H1 (cell line): ENCODE measurements around the gene UNK. TPM values are rescaled to one million over a fixed set of nuclear protein-coding genes. Genes with fewer than 3 reads are reported as not detected.

Experiments
- CTCF ChIA-PET: fragments of 300-600 bp; sonication (Branson Sonifier 250); formaldehyde crosslinking; loops from one replicate; lab custom pipeline; 2021; ENCODE audit not compliant: partially characterized antibody; lab: Charles Lee
- POLR2A ChIA-PET: fragments of 300-600 bp; sonication (Branson Sonifier 250); formaldehyde crosslinking; loops from one replicate; lab custom pipeline; 2021; ENCODE audit warnings: inconsistent platforms; ENCODE audit not compliant: partially characterized antibody; lab: Charles Lee
- DNase-seq, 2 experiments: peaks; one replicate each; pipeline versions ENCODE4 v3.0.0 to v3.0.0-alpha.2; 2010 to 2022; ENCODE audit warnings: low spot score in 2 of 2, low read depth in 1 of 2, mixed read lengths in 1 of 2
- FAIRE-seq: peaks from 2 replicates; lab custom pipeline; 2011; peaks lifted over from hg19 to GRCh38; lab: Jason Lieb, UNC
- H2AFZ ChIP-seq: 2 replicates; pipeline ENCODE4 v1.8.1; 2012; ENCODE audit warnings: low read length, inconsistent platforms
- H2AK5ac ChIP-seq: 2 replicates; pipeline ENCODE4 v1.6.1; 2013; ENCODE audit warnings: low read depth, low read length
- H2BK120ac ChIP-seq: replicated peaks from 2 replicates; pipeline ENCODE3; 2013; ENCODE audit warnings: low read depth, low read length, inconsistent platforms
- H2BK12ac ChIP-seq: 2 replicates; pipeline ENCODE4 v1.6.1; 2013; ENCODE audit warnings: low read depth, low read length
- H2BK15ac ChIP-seq: 2 replicates; pipeline ENCODE4 v1.6.1; 2013; ENCODE audit warnings: low read length
- H2BK20ac ChIP-seq: 2 replicates; pipeline ENCODE4 v1.6.1; 2013; ENCODE audit warnings: low read length
- H2BK5ac ChIP-seq: 2 replicates; pipeline ENCODE4 v1.6.1; 2013; ENCODE audit warnings: low read depth, low read length
- H3K14ac ChIP-seq: 2 replicates; pipeline ENCODE4 v1.6.1; 2013; ENCODE audit warnings: inconsistent platforms; ENCODE audit not compliant: insufficient read length
- H3K18ac ChIP-seq: 2 replicates; pipeline ENCODE4 v1.6.1; 2013; ENCODE audit warnings: low read length; ENCODE audit errors: extremely low read depth
- H3K23ac ChIP-seq: 2 replicates; pipeline ENCODE4 v1.6.1; 2013; ENCODE audit warnings: inconsistent platforms; ENCODE audit not compliant: insufficient read length
- H3K23me2 ChIP-seq: 2 replicates; pipeline ENCODE4 v1.6.1; 2013; ENCODE audit warnings: low read depth, low read length
- H3K27ac ChIP-seq: 2 replicates; pipeline ENCODE4 v1.6.1; 2011; ENCODE audit warnings: low read depth, low read length, inconsistent platforms
- H3K27me3 ChIP-seq, 4 experiments: replicated peaks in 1 of 4; 1 replicate in 1 of 4; 2 replicates in 3 of 4; pipeline versions ENCODE4 v1.6.1 to v1.8.1; 2011 to 2013; ENCODE audit warnings: low read length in 3 of 4, mild to moderate bottlenecking in 3 of 4, inconsistent platforms in 2 of 4, mixed read lengths in 2 of 4, moderate library complexity in 1 of 4; ENCODE audit not compliant: control insufficient read depth in 3 of 4, insufficient read depth in 3 of 4; ENCODE audit errors: extremely low read depth in 1 of 4
- H3K36me3 ChIP-seq, 4 experiments: 2 replicates each; pipeline versions ENCODE4 v1.6.1 to v1.8.1; 2011 to 2013; ENCODE audit warnings: mild to moderate bottlenecking in 4 of 4, low read length in 3 of 4, moderate library complexity in 2 of 4, control low read depth in 1 of 4, inconsistent platforms in 1 of 4; ENCODE audit not compliant: insufficient read depth in 4 of 4, control insufficient read depth in 2 of 4
- H3K4ac ChIP-seq: replicated peaks from 2 replicates; pipeline ENCODE3; 2013; ENCODE audit warnings: low read length, low read depth, mixed read lengths, inconsistent platforms; ENCODE audit not compliant: insufficient read length
- H3K4me1 ChIP-seq, 4 experiments: replicated peaks in 1 of 4; 1 replicate in 1 of 4; 2 replicates in 3 of 4; pipeline versions ENCODE4 v1.6.1 to v1.8.1; 2011 to 2013; ENCODE audit warnings: low read length in 3 of 4, inconsistent platforms in 2 of 4, mixed read lengths in 1 of 4; ENCODE audit not compliant: insufficient read depth in 4 of 4, control insufficient read depth in 3 of 4
- H3K4me2 ChIP-seq, 2 experiments: 2 replicates each; pipeline versions ENCODE4 v1.6.1 to v1.8.1; 2011 to 2013; ENCODE audit warnings: low read depth in 2 of 2, low read length in 2 of 2, control low read depth in 1 of 2, inconsistent platforms in 1 of 2, mild to moderate bottlenecking in 1 of 2; ENCODE audit not compliant: insufficient read depth in 1 of 2
- H3K4me3 ChIP-seq, 4 experiments: fragments of 200-600, 300-600 bp in 1 of 4; sonication (generic), shearing (Covaris generic), sonication (Bioruptor Twin) in 1 of 4; 2 replicates each; pipeline versions ENCODE4 v1.5.1 to v1.8.1; 2011 to 2016; ENCODE audit warnings: low read length in 4 of 4, low read depth in 3 of 4, control low read depth in 2 of 4, inconsistent platforms in 2 of 4, mild to moderate bottlenecking in 2 of 4, mixed read lengths in 1 of 4, moderate library complexity in 1 of 4; ENCODE audit not compliant: insufficient read depth in 2 of 4; ENCODE audit errors: extremely low read depth in 1 of 4
- H3K56ac ChIP-seq: replicated peaks from 2 replicates; pipeline ENCODE3; 2013; ENCODE audit warnings: low read depth, mild to moderate bottlenecking, mixed read lengths, low read length, inconsistent platforms; ENCODE audit not compliant: insufficient read length
- H3K79me1 ChIP-seq: 2 replicates; pipeline ENCODE4 v1.6.1; 2013; ENCODE audit warnings: low read depth, low read length, control low read depth
- H3K79me2 ChIP-seq, 2 experiments: 2 replicates each; pipeline versions ENCODE4 v1.6.1 to v1.8.1; 2012 to 2013; ENCODE audit warnings: low read length in 2 of 2, mild to moderate bottlenecking in 2 of 2, inconsistent platforms in 1 of 2; ENCODE audit not compliant: insufficient read depth in 2 of 2, control insufficient read depth in 1 of 2
- H3K9ac ChIP-seq, 4 experiments: replicated peaks in 1 of 4; 1 replicate in 1 of 4; 2 replicates in 3 of 4; pipeline versions ENCODE4 v1.6.1 to v1.8.1; 2011 to 2013; ENCODE audit warnings: low read depth in 3 of 4, low read length in 3 of 4, control low read depth in 2 of 4, mild to moderate bottlenecking in 2 of 4, moderate library complexity in 2 of 4, inconsistent platforms in 1 of 4; ENCODE audit errors: extremely low read depth in 1 of 4
- H3K9me3 ChIP-seq, 2 experiments: 2 replicates each; pipeline versions ENCODE4 v1.6.1 to v1.8.1; 2012 to 2013; ENCODE audit warnings: mild to moderate bottlenecking in 2 of 2, moderate library complexity in 2 of 2, control low read depth in 1 of 2, inconsistent platforms in 1 of 2, low read depth in 1 of 2, low read length in 1 of 2, mixed read lengths in 1 of 2; ENCODE audit not compliant: insufficient read depth in 2 of 2
- H4K20me1 ChIP-seq, 2 experiments: replicated peaks in 1 of 2; 2 replicates each; pipeline versions ENCODE3 to v1.8.1; 2011 to 2013; ENCODE audit warnings: inconsistent platforms in 2 of 2, low read length in 2 of 2, mild to moderate bottlenecking in 1 of 2; ENCODE audit not compliant: insufficient read depth in 2 of 2, control insufficient read depth in 1 of 2
- H4K5ac ChIP-seq: 2 replicates; pipeline ENCODE4 v1.6.1; 2013; ENCODE audit warnings: low read length, low read depth, mixed read lengths, inconsistent platforms; ENCODE audit not compliant: insufficient read length
- H4K8ac ChIP-seq: 2 replicates; pipeline ENCODE4 v1.8.0; 2013; ENCODE audit warnings: mild to moderate bottlenecking, moderate library complexity, low read length, inconsistent platforms; ENCODE audit not compliant: insufficient read depth; ENCODE audit errors: extremely low read depth
- H4K91ac ChIP-seq: replicated peaks from 2 replicates; pipeline ENCODE3; 2013; ENCODE audit warnings: low read length, mixed read lengths, inconsistent platforms; ENCODE audit not compliant: insufficient read length
- ASH2L ChIP-seq: fragments of 200-600, 300-600 bp; sonication (generic); IDR thresholded peaks from one replicate; pipeline ENCODE4 v1.7.1; 2017; ENCODE audit warnings: low read length
- CHD1 ChIP-seq: IDR thresholded peaks from 2 replicates; pipeline ENCODE4 v1.6.1; 2012; ENCODE audit warnings: low read depth, low read length, improper control_type of control experiment
- CHD2 ChIP-seq: IDR thresholded peaks from 2 replicates; pipeline ENCODE4 v1.6.1; 2012; ENCODE audit warnings: low read length, improper control_type of control experiment
- FOSL1 ChIP-seq: IDR thresholded peaks from 2 replicates; pipeline ENCODE4 v1.6.1; 2011; ENCODE audit warnings: mild to moderate bottlenecking, low read depth, low read length, moderate library complexity; ENCODE audit not compliant: insufficient read depth
- KDM5A ChIP-seq: fragments of 200-600 bp; IDR thresholded peaks from 2 replicates; pipeline ENCODE4 v1.7.1; 2012; ENCODE audit warnings: mild to moderate bottlenecking, low read length, inconsistent platforms, mixed read lengths
- POLR2A ChIP-seq, 2 experiments: IDR thresholded peaks; 1 replicate in 1 of 2; 2 replicates in 1 of 2; pipeline ENCODE4 v1.6.1; 2011; ENCODE audit warnings: low read depth in 2 of 2, low read length in 2 of 2, mild to moderate bottlenecking in 2 of 2; ENCODE audit errors: control extremely low read depth in 1 of 2
- POLR2AphosphoS5 ChIP-seq: IDR thresholded peaks from 2 replicates; pipeline ENCODE4 v1.6.1; 2011; ENCODE audit warnings: low read depth, low read length
- RXRA ChIP-seq: IDR thresholded peaks from 2 replicates; pipeline ENCODE4 v1.6.1; 2011; ENCODE audit warnings: low read depth, mild to moderate bottlenecking, low read length, moderate library complexity; ENCODE audit not compliant: insufficient read depth
- SIN3A ChIP-seq, 2 experiments: IDR thresholded peaks in 1 of 2; conservative IDR thresholded peaks in 1 of 2; 2 replicates each; pipeline ENCODE4 v1.6.1; 2011 to 2012; ENCODE audit warnings: low read length in 2 of 2, improper control_type of control experiment in 1 of 2, low read depth in 1 of 2, mild to moderate bottlenecking in 1 of 2
- TAF1 ChIP-seq: IDR thresholded peaks from 2 replicates; pipeline ENCODE4 v1.6.1; 2011; ENCODE audit warnings: mild to moderate bottlenecking, low read depth, low read length
- TAF7 ChIP-seq: optimal IDR thresholded peaks from 2 replicates; pipeline ENCODE3; 2011; ENCODE audit warnings: low read depth, mild to moderate bottlenecking, inconsistent platforms, low read length, moderate library complexity, borderline replicate concordance
- TCF12 ChIP-seq: IDR thresholded peaks from 2 replicates; pipeline ENCODE4 v1.6.1; 2011; ENCODE audit warnings: low read depth, mild to moderate bottlenecking, low read length
- WGBS, 2 experiments: shearing (Covaris generic) in 1 of 2; methylation state at CpG; one replicate each; pipeline versions ENCODE4 v1.1.6 to v1.1.7; 2013 to 2015; ENCODE audit warnings: low lambda C conversion rate in 2 of 2, mixed read lengths in 2 of 2, inconsistent platforms in 1 of 2, low coverage in 1 of 2, missing lambda C conversion rate in 1 of 2; ENCODE audit not compliant: insufficient replicate concordance in 2 of 2, insufficient coverage in 1 of 2, insufficient read length in 1 of 2; ENCODE audit errors: extremely low coverage in 1 of 2, missing lambda C conversion rate in 1 of 2; 5-methylcytosine and 5-hydroxymethylcytosine counted together
- polyA plus RNA-seq, 7 experiments: library from polyadenylated mRNA; depleted of rRNA in 3 of 7; stranded (reverse) in 5 of 7; unstranded in 2 of 7; fragments of >200 nt in 5 of 7; fragments of 200-250 nt in 2 of 7; gene quantifications; 1 replicate in 5 of 7; 2 replicates in 1 of 7; 4 replicates in 1 of 7; pipeline versions ENCODE4 v1.2.1 to v1.2.3, GENCODE V29; 2011 to 2013; ENCODE audit warnings: missing spikeins in 2 of 7, mixed read lengths in 2 of 7
- total RNA-seq: library from RNA; stranded (reverse); fragmentation: NEBNext Ultra II Directional; extraction: Animal tissue kit (Norgen Biotek cat#: 25700); gene quantifications from 2 replicates; pipeline ENCODE4 v1.2.1, GENCODE V29; 2021
- TF ChIP-seq, protein P1 (sequence below): IDR thresholded peaks from 2 replicates; pipeline ENCODE4 v1.6.1; 2012; ENCODE audit warnings: inconsistent platforms

Gene UNK
- total and polyA plus RNA-seq, 2 of the 8 experiments (the other 6 are each of a cell fraction or from before 2014, with no cell fraction given): 24.2 to 33.3 TPM

DNA sequence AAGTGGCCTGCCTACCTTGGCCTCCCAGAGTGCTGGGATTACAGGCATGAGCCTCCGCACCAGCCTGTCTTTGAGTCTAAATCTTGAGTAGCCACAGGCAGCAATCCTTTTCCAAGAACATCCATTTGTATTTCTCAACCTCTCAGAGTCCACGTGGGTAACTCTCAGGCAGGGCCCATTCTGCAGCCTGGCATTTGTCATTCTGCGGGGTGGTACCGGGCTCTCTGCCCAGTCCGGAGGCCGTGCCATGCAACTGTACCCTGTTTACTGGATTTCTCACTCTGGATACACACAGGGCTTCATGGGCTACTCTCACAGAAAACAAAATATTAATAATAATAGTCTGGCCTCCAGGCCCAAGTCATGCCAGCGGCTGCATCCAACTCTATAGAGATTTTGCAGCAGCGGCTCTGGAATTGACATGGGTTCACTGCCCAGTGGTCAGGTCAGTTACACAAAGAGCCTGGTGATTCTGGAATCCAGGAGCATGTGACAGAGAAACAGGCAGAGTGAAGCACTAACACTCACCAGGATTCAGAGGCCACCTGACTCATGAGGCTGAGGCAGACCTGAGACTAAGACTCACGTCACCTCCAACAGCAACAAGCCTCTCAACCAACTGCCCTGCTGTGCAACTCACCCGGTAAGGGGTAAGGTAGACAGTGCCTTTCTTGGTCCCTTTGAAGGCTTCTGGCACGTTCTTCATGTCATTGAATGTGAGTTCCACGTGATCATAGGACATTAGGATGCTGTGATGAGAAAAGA, 66.5 kb downstream of the UNK start:
- H3K9me3 ChIP-seq: no peaks in the 10 kb centered on the region
- TF ChIP-seq KDM5A (no peak), CHD1 (no peak), ASH2L (no peak), CHD2 (no peak), TAF1 (no peak), RXRA (no peak), SIN3A (conservative IDR thresholded peaks at IDR 0.05 in 1 of 2, IDR thresholded peaks at IDR 0.05 in 1 of 2; ENCODE audit: low read depth in 1 of 2, low read length in 2 of 2) (no peak), TCF12 (no peak), POLR2AphosphoS5 (no peak), TAF7 (no peak), POLR2A (IDR thresholded peaks at IDR 0.05; ENCODE audit: control extremely low read depth in 1 of 2, low read depth in 2 of 2, low read length in 2 of 2) (no peak), FOSL1 (no peak)
- TF ChIP-seq, protein P1, sequence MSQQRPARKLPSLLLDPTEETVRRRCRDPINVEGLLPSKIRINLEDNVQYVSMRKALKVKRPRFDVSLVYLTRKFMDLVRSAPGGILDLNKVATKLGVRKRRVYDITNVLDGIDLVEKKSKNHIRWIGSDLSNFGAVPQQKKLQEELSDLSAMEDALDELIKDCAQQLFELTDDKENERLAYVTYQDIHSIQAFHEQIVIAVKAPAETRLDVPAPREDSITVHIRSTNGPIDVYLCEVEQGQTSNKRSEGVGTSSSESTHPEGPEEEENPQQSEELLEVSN: no peak

More for the DNA sequence above, 66.5 kb downstream of the UNK start:
- Histone ChIP-seq H2BK15ac (no peak overlapping the region), H3K79me2 (peaks cover 3 to 9% of the 10 kb centered on the region in 2 experiments; a peak in 3 of 4 replicates), H4K5ac (no peak overlapping the region), H4K91ac (no peak overlapping the region), H3K36me3 (peaks cover 7 to 36% (median 27%) of the 10 kb centered on the region in 4 experiments), H3K4me2 (no peak overlapping the region), H3K27me3 (no peaks in the 10 kb centered on the region), H2AK5ac (no peak overlapping the region), H3K23ac (no peak overlapping the region), H3K4ac (no peak overlapping the region), H2BK120ac (no peak overlapping the region), H2BK12ac (no peak overlapping the region), H3K9ac (no peak overlapping the region), H2BK5ac (no peak overlapping the region), H2BK20ac (no peak overlapping the region), H4K8ac (no peak overlapping the region), H4K20me1 (peaks cover 4 to 5% of the 10 kb centered on the region in 2 experiments), H3K56ac (no peak overlapping the region), H3K79me1 (peaks cover 10% of the 10 kb centered on the region; the same call in 1 of the 2 replicates), H3K14ac (no peak overlapping the region), H3K27ac (no peak overlapping the region), H2AFZ (no peak overlapping the region), H3K18ac (no peak overlapping the region), H3K4me3 (no peak overlapping the region), H3K4me1 (peaks cover 0 to 7% (median 2%) of the 10 kb centered on the region in 4 experiments; a peak in 4 of 7 replicates), H3K23me2 (peaks cover 3% of the 10 kb centered on the region)
- FAIRE-seq (no peak), DNase-seq (no peak)
- ChIA-PET POLR2A (interaction anchor here (2.3 kb wide), 1 partner anchor 71 kb away, joined by 7 read pairs; no protein-coding TSS in a partner anchor), CTCF (interaction anchor here (1.0 to 27.2 kb wide), 5 partner anchors 8 to 195 kb away, joined by 3 to 563 read pairs (median 63); partner anchors contain the start of genes TRIM47 and WBP2)
- 95% methylated on average over 12 of the region's 12 CpGs; no CpG with 5 or more reads in 1 of the 2 experiments for WGBS, 2 experiments
